K562 (cell line): ENCODE results near the gene TMEM63C. TPM values are rescaled to one million over a fixed set of nuclear protein-coding genes. Genes with fewer than 3 reads are reported as not detected.

Experiments used
- CHD2 ChIP-seq: IDR thresholded peaks from 2 replicates; pipeline ENCODE4 v1.6.1; 2011; ENCODE audit warnings: low read depth, low read length
- RCOR1 ChIP-seq, 2 experiments: IDR thresholded peaks; 2 replicates each; pipeline ENCODE4 v1.6.1; 2012; ENCODE audit warnings: low read depth in 2 of 2, low read length in 2 of 2, borderline replicate concordance in 1 of 2, improper control_type of control experiment in 1 of 2
- SIN3B ChIP-seq: fragments of 450-650 bp; IDR thresholded peaks from 2 replicates; pipeline ENCODE4 v1.6.1; 2017; ENCODE audit warnings: low read depth, mild to moderate bottlenecking, moderate library complexity
- THAP12 ChIP-seq: fragments of 250-450 bp; sonication (Bioruptor Pico); IDR thresholded peaks from 2 replicates; pipeline ENCODE4 v1.9.0; 2021; ENCODE audit warnings: mild to moderate bottlenecking, inconsistent platforms
- THRAP3 ChIP-seq: fragments of 450-650 bp; IDR thresholded peaks from 2 replicates; pipeline ENCODE4 v1.6.1; 2016; ENCODE audit warnings: mild to moderate bottlenecking, inconsistent platforms, borderline replicate concordance
- USF1 ChIP-seq: sonication (generic); formaldehyde crosslinking; IDR thresholded peaks from 2 replicates; pipeline ENCODE4 v1.9.0; 2022; ENCODE audit warnings: mild to moderate bottlenecking, missing genetic modification reagents
- polyA plus RNA-seq, 8 experiments: library from polyadenylated mRNA; depleted of rRNA in 4 of 8; stranded (reverse) in 5 of 8; unstranded in 3 of 8; fragments of >200 nt; fragmentation: Nextera tagmentation in 2 of 8; fragmentation: Illumina TruSeq in 1 of 8; extraction: Ambion mirVana in 2 of 8; extraction: Trizol in 1 of 8; gene quantifications; 2 replicates each; pipeline versions ENCODE4 v1.2.1 to v1.2.3, GENCODE V29; 2011 to 2014; ENCODE audit warnings: inconsistent platforms in 1 of 8, missing spikeins in 1 of 8
- total RNA-seq, 7 experiments: library from RNA; depleted of rRNA in 6 of 7; stranded (reverse); fragments of >200 nt in 6 of 7; fragmentation: Illumina TruSeq in 2 of 7; extraction: Trizol in 2 of 7; gene quantifications; 2 replicates each; pipeline versions ENCODE4 v1.2.1 to v1.2.3, GENCODE V29; 2011 to 2021; ENCODE audit warnings: low replicate concordance in 1 of 7
- TF ChIP-seq, protein P1 (sequence below): fragments of 200-600 bp; sonication (generic); IDR thresholded peaks from one replicate; pipeline ENCODE4 v1.6.1; 2012; ENCODE audit warnings: mild to moderate bottlenecking, low read depth, low read length, inconsistent platforms
- TF ChIP-seq, protein P2 (sequence below): fragments of 450-650 bp; IDR thresholded peaks from 2 replicates; pipeline ENCODE4 v1.6.1; 2016; ENCODE audit warnings: borderline replicate concordance
- TF ChIP-seq, protein P3 (sequence below): sonication (generic); formaldehyde crosslinking; IDR thresholded peaks from 2 replicates; pipeline ENCODE4 v1.8.0; 2022; ENCODE audit warnings: mild to moderate bottlenecking, missing genetic modification reagents

Gene TMEM63C
- total and polyA plus RNA-seq, 9 of the 15 experiments (the other 6 are each of a cell fraction or from before 2014, with no cell fraction given): 0.07 TPM; not detected in 8

- TF ChIP-seq, protein P1, sequence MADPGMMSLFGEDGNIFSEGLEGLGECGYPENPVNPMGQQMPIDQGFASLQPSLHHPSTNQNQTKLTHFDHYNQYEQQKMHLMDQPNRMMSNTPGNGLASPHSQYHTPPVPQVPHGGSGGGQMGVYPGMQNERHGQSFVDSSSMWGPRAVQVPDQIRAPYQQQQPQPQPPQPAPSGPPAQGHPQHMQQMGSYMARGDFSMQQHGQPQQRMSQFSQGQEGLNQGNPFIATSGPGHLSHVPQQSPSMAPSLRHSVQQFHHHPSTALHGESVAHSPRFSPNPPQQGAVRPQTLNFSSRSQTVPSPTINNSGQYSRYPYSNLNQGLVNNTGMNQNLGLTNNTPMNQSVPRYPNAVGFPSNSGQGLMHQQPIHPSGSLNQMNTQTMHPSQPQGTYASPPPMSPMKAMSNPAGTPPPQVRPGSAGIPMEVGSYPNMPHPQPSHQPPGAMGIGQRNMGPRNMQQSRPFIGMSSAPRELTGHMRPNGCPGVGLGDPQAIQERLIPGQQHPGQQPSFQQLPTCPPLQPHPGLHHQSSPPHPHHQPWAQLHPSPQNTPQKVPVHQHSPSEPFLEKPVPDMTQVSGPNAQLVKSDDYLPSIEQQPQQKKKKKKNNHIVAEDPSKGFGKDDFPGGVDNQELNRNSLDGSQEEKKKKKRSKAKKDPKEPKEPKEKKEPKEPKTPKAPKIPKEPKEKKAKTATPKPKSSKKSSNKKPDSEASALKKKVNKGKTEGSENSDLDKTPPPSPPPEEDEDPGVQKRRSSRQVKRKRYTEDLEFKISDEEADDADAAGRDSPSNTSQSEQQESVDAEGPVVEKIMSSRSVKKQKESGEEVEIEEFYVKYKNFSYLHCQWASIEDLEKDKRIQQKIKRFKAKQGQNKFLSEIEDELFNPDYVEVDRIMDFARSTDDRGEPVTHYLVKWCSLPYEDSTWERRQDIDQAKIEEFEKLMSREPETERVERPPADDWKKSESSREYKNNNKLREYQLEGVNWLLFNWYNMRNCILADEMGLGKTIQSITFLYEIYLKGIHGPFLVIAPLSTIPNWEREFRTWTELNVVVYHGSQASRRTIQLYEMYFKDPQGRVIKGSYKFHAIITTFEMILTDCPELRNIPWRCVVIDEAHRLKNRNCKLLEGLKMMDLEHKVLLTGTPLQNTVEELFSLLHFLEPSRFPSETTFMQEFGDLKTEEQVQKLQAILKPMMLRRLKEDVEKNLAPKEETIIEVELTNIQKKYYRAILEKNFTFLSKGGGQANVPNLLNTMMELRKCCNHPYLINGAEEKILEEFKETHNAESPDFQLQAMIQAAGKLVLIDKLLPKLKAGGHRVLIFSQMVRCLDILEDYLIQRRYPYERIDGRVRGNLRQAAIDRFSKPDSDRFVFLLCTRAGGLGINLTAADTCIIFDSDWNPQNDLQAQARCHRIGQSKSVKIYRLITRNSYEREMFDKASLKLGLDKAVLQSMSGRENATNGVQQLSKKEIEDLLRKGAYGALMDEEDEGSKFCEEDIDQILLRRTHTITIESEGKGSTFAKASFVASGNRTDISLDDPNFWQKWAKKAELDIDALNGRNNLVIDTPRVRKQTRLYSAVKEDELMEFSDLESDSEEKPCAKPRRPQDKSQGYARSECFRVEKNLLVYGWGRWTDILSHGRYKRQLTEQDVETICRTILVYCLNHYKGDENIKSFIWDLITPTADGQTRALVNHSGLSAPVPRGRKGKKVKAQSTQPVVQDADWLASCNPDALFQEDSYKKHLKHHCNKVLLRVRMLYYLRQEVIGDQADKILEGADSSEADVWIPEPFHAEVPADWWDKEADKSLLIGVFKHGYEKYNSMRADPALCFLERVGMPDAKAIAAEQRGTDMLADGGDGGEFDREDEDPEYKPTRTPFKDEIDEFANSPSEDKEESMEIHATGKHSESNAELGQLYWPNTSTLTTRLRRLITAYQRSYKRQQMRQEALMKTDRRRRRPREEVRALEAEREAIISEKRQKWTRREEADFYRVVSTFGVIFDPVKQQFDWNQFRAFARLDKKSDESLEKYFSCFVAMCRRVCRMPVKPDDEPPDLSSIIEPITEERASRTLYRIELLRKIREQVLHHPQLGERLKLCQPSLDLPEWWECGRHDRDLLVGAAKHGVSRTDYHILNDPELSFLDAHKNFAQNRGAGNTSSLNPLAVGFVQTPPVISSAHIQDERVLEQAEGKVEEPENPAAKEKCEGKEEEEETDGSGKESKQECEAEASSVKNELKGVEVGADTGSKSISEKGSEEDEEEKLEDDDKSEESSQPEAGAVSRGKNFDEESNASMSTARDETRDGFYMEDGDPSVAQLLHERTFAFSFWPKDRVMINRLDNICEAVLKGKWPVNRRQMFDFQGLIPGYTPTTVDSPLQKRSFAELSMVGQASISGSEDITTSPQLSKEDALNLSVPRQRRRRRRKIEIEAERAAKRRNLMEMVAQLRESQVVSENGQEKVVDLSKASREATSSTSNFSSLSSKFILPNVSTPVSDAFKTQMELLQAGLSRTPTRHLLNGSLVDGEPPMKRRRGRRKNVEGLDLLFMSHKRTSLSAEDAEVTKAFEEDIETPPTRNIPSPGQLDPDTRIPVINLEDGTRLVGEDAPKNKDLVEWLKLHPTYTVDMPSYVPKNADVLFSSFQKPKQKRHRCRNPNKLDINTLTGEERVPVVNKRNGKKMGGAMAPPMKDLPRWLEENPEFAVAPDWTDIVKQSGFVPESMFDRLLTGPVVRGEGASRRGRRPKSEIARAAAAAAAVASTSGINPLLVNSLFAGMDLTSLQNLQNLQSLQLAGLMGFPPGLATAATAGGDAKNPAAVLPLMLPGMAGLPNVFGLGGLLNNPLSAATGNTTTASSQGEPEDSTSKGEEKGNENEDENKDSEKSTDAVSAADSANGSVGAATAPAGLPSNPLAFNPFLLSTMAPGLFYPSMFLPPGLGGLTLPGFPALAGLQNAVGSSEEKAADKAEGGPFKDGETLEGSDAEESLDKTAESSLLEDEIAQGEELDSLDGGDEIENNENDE: no peak
- TF ChIP-seq USF1 (CRISPR knock-in tag) (peak; percentile 18; the same call in 1 of the 2 replicates), SIN3B (no peak), THAP12 (CRISPR knock-in tag) (no peak), RCOR1 (IDR thresholded peaks at IDR 0.05; ENCODE audit: borderline replicate concordance in 1 of 2, low read depth in 2 of 2, low read length in 2 of 2) (0 out of 4 replicates have a peak, but pooled peaks of 1 of the 2 experiments have one; percentile 39), THRAP3 (no peak), CHD2 (no peak)
- TF ChIP-seq, protein P2, sequence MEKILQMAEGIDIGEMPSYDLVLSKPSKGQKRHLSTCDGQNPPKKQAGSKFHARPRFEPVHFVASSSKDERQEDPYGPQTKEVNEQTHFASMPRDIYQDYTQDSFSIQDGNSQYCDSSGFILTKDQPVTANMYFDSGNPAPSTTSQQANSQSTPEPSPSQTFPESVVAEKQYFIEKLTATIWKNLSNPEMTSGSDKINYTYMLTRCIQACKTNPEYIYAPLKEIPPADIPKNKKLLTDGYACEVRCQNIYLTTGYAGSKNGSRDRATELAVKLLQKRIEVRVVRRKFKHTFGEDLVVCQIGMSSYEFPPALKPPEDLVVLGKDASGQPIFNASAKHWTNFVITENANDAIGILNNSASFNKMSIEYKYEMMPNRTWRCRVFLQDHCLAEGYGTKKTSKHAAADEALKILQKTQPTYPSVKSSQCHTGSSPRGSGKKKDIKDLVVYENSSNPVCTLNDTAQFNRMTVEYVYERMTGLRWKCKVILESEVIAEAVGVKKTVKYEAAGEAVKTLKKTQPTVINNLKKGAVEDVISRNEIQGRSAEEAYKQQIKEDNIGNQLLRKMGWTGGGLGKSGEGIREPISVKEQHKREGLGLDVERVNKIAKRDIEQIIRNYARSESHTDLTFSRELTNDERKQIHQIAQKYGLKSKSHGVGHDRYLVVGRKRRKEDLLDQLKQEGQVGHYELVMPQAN: no peak
- TF ChIP-seq, protein P3, sequence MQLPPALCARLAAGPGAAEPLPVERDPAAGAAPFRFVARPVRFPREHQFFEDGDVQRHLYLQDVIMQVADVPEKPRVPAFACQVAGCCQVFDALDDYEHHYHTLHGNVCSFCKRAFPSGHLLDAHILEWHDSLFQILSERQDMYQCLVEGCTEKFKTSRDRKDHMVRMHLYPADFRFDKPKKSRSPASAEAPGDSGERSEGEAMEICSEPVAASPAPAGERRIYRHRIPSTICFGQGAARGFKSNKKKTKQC (CRISPR knock-in tag): 0 out of 2 replicates have a peak, but pooled peaks have one; percentile 53
These were observed 47.8 kb upstream of the TMEM63C start (continued) for GRCh38 chr14:77133720-77134338.
